SKM-1 treated with dmso at 0.1 percent for 144 hours (cell line): ENCODE results near the gene PYDC1.
"Not testable (repeated sequence)": the region's sequence is repeated elsewhere in the genome, so short reads cannot be mapped to it uniquely, and the experiment has no call there.

Experiments used
- DNase-seq: peaks from one replicate; lab custom pipeline; 2025; ENCODE audit not compliant: unreplicated experiment; lab: John Stamatoyannopoulos, UW

Gene PYDC1

GRCh38 chr16:31216422-31217135 lies at the start of gene PYDC1:
PYDC1 (minus strand) TSS chr16:31217135; CDS start chr16:31217028, 107 bp downstream.
- DNase-seq, result no peak

DNA sequence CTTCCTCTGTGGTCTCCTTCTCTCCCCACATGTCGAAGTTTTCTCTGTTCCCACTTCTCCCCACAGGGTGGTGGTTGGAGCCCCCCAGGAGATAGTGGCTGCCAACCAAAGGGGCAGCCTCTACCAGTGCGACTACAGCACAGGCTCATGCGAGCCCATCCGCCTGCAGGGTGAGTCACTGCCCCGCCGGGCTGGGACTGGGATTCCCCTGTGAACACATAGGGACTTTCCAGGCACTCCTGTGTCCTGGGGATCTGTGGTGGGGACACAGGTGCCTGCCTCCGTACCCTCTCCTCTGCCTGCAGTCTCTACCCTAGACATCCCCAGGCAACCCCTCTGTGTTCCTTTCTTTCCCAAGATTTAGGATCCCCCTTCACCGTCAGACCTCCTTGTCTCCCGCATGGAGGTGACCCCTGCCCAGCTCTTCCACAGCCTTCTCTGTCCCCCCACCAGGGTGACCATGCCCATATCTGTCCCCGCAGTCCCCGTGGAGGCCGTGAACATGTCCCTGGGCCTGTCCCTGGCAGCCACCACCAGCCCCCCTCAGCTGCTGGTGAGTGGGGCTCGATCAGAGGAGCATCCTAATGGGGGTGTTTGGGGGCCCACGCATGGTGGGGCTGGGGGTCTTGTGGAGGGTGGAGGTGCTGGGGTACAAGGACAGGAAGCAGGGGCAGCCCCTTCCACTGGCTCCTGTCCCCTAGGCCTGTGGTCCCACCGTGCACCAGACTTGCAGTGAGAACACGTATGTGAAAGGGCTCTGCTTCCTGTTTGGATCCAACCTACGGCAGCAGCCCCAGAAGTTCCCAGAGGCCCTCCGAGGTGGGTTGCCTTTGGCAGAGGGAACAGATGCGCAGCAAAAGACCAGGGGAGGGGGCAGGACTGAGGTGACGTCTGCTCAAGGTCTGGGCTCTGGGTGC lies 48.7 kb upstream of the PYDC1 start:
- no peak for DNase-seq

GRCh38 chr16:31262084-31262483 lies 45.1 kb upstream of the PYDC1 start:
- DNase-seq, result no peak

DNA sequence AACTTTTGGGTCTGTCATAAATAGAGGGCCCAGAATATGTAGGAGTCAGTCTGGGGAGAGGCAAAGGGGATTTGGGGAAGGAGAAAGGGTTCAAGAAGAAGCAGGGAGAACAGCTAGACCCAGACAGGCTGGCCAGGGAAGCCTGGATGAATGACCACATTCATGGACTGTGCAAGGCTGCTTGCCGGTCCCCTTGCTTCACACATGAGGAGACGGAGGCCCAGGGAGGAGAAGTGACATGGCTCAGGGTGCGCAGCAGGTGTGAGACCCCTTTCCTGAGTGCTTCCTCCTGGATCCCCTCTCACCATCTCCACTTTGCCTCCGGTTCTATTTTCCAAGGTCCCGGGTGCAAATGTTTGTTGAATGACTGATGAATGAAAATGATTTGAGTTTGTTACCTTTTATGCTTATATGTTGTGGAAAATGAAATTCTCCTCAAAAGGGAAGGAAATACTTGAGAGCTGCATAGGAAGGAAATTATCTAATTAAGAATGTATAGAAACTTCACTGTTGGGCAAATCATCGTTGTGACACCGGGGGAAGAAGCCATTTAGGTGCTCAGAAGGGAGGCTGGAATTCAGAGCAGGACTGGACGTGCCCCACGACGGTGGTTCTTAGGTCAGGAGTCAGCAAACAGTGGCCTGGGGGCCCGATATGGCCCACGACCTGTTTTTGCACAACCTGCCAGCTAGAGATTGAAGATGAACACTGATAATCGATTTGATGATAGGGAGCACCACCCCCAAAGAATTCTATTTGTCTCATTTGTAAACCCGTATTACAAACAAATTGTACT lies 43.4 kb upstream of the PYDC1 start:
- peak; percentile 57 for DNase-seq

DNA sequence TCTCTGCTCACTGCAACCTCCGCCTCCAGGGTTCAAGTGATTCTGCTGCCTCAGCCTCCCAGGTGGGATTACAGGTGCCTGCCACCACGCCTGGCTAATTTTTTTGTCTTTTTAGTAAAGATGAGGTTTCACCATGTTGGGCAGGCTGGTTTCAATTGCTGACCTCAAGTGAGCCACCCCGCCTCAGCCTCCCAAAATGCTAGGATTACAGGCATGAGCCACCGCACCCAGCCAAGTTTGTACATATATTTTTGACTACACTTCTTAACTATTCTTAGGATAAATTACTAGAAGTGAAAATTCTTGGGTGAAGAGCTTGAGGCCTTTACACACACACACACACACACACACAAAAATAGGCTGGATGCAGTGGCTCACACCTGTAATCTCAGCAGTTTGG lies 41.4 kb upstream of the PYDC1 start:
- no peak for DNase-seq

- DNase-seq, result no peak
Measured at GRCh38 chr16:31256466-31256865, 39.5 kb upstream of the PYDC1 start.

DNA sequence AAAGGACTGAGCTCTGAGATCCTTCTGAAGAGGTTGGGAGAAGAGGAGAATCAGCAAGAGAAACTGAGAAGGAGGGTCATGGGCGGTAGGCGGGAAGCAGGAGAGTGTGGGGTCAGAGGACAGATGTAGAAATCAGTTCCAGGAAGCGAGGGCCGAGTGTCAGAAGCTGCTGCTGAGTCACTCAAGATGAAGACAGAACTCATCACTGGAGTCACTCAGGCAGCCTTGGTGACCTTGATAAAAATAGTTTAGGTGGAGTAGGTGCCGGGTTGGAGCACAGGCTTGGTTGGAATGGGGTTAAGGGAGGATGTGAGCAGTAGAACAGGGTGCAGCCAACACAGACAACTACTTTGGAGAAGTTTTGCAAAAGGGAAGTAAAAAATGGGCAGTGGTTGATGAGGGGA lies 36.7 kb upstream of the PYDC1 start:
- peak; percentile 98 for DNase-seq

- DNase-seq, result no peak
Measured at GRCh38 chr16:31251435-31251834, 34.5 kb upstream of the PYDC1 start.

DNA sequence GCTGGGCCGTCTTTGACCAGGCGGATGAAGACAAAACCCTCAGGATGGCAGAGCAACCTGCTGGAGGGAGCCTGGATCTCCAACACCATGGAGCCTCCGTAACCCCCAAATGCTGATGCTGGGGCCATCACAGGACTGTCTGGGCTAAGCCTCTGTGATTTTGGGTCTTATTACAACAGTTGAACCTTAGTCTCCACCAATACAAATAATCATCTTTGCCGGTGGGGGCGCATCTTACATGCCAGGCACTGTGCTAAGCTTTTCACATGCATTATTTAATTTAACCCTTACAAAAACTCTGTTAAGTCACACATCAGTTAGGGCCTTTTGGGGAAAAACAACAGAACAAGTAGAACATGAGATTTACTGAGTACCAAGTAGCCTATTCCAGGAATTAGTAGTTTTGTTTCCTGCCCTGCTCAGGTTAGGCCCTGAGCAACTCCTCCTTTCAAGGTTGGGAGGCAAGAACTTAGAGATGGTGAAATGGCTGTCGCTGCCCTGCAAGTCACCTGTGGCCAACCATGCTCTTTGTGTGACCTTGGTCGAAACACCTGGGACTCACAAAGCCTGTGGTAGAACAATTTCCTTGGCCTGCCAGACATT lies 33.9 kb upstream of the PYDC1 start:
- DNase-seq, result no peak

GRCh38 chr16:31248344-31248743 lies 31.4 kb upstream of the PYDC1 start:
- no peak for DNase-seq

DNA sequence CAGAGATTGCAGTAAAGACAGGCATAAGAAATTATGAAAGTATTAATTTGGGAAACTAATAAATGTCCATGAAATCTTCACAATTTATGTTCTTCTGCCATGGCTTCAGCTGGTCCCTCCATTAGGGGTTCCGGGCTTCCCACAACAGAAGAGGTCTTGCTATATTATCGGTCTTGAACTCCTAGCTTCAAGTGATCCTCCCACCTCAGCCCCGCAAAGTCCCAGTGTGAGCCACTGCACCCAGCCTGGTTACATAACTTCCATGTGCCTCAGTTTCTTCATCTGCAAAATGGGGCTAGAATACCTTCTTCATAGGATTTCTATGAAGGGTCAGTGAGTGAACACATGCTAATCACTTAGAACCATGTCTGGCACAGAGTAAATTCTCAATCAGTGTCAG lies 29.4 kb upstream of the PYDC1 start:
- no peak for DNase-seq

GRCh38 chr16:31245598-31245997 lies 28.7 kb upstream of the PYDC1 start:
- not testable (repeated sequence) for DNase-seq

DNA sequence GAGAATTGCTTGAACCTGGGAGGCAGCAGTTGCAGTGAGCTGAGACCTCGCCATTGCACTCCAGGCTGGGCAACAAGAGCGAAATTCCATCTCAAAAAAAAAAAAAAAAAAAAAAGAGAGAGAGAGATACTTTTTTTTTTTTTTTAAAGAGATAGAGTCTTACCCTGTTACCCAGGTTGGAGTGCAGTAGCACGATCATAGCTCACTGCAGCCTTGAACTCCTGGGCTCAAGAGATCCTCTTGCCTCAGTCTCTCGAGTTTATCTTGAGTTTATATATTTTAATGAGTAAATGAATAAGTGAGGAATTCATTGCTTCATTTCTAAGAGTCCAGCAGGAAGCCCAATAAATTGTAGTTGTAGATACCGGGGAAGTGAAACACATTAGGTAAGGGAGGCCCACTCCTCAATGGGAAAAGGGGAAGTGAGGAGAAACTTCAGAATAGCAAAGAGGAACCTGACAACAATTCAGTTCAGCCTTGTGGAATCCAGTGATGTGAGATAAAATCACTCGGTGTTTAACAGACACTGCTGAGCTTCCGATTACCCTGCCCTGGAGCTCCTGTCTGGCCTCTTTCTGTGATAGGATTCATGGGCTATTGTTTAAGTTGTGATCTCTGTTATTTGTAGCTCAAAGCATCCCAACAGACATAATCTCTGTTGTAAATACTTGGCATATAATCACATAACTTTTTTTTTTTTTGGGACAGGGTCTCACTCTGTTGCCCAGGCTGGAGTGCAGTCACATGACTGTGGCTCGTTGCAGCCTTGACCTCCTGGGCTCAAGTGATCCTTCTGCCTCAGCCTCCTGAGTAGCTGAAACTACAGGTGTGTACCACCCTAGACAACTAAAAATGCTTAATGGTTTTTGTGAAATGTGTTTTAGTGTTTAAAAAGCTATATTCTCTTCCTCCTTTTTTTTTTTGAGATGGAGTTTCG lies 27.1 kb upstream of the PYDC1 start:
- DNase-seq, result peak; percentile 94

DNA sequence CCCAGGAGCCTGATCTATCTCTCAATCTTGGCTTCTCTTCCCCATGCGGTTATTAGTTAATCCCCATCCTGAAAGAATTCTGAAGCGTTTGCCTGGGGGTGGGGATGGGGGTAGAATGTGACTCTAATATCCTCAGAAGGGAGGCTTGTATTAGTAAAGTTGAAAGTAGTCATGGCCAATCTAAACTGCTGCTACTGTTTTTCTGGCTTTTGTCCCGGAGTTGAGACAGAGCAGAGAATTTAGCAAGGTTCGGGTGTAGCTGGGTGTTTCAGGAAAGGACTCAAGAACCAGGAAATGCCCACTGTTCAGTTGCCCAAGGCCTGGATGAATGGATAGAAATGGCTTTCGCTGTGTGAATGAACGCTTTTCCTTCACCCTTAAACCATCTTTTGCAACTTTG lies 25.3 kb upstream of the PYDC1 start:
- peak; percentile 13 for DNase-seq

- no peak for DNase-seq
Measured at GRCh38 chr16:31238041-31238440, 21.1 kb upstream of the PYDC1 start.

- DNase-seq, result no peak
Measured at GRCh38 chr16:31229501-31229900, 12.6 kb upstream of the PYDC1 start.

DNA sequence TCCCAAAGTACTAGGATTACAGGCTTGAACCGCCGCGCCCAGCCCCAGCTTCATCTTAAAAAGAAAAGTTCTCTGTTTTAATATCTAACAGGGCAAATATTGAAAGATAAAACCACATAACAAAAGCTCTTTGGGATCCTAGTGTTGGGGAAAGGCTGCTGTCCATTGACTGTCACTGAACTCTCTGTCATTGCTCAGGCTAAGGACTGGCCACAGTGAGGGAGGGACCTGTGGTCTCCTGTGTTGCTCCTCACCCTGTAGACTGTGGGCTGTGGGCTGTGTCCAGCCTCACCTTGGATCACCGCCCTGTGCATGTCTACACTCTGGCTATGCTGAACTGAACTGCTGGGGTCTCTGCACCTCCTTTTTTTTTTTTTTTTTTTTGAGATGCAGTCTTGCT lies 11.3 kb upstream of the PYDC1 start:
- no peak for DNase-seq

DNA sequence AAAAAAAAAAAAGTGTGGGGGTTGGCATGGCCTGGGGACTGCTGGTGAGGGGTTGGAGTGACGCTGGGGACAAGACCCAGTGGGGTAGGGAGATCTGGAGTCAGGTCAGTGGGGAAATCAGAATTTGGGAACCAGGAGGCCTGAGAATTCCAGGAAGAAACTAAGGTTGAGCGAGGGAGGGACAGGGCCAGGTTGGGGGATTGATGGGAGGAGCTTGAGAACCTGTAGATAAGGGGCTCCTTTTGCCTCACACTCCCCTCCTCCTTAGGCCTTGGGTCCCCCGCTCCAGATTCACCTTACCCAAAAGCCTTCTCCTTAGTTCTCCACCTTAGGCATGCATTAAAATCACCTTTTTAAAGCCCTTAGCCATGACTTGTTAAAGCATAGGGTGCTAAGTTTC lies 8.3 kb upstream of the PYDC1 start:
- DNase-seq, result no peak

GRCh38 chr16:31224092-31224955 lies 7.4 kb upstream of the PYDC1 start:
- no peak for DNase-seq
